ENCODE data around the gene ZNF439.

Gene ZNF439

DNA sequence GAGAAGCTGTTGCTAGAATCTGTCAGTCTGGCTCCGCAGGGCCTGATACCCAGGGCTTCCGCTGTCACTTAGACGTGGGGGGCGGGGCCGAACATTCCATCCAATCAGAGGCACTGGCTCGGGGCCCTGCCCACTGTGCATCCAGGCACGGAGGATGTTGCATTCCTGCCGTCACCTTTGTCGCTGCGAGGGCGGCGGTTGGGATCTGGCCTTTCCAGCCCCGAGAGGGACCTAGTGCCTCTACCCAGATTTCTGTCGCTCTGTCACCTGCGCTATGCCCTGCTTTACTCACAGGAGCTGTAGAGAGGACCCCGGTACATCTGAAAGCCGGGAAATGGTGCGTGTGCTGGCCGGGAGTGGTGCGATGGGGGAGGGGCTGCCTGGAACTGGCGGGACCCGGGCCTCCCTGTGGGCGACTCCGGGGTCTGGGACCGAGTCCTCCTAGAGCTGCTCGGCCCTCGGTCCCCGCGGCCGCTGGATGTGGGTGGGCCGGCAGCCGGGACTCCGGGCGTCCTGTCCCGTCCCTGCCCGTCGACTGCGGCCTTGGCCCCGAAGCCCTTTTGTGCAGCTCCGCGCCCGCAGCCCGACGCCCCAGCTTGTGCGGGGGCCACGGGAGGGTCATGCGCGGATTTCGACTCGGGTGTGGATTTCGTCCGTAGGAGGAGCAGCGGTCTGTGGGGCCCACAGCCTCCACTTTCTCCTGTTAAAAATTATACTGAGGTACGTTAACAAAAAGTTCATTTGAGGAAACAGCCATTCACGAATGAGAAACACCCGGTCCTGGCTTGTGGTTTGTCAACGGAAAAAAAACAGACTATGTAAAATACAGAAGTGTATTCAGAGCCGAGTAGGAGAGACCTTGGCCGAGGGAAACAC is at the start of gene ZNF439:
ZNF439 (plus strand) TSS at position 133 of the 876 bp plus-strand sequence; CDS start at position 275, 142 bp downstream.
- peak within 1 kb of the TSS; percentile 72 for H3K4me2 ChIP-seq (ENCODE audit: low read length)
- peak within 1 kb of the TSS; percentile 81 for H3K4me3 ChIP-seq (ENCODE audit: low read length)
- no peaks in the 10 kb centered on the region for H3K79me2 ChIP-seq (ENCODE audit: low read length)
- no peaks in the 10 kb centered on the region for H4K20me1 ChIP-seq (ENCODE audit: insufficient read depth, low read length)
- peak within 1 kb of the TSS; percentile 44 for H3K9ac ChIP-seq (ENCODE audit: low read length)
- TF ChIP-seq, protein P1, sequence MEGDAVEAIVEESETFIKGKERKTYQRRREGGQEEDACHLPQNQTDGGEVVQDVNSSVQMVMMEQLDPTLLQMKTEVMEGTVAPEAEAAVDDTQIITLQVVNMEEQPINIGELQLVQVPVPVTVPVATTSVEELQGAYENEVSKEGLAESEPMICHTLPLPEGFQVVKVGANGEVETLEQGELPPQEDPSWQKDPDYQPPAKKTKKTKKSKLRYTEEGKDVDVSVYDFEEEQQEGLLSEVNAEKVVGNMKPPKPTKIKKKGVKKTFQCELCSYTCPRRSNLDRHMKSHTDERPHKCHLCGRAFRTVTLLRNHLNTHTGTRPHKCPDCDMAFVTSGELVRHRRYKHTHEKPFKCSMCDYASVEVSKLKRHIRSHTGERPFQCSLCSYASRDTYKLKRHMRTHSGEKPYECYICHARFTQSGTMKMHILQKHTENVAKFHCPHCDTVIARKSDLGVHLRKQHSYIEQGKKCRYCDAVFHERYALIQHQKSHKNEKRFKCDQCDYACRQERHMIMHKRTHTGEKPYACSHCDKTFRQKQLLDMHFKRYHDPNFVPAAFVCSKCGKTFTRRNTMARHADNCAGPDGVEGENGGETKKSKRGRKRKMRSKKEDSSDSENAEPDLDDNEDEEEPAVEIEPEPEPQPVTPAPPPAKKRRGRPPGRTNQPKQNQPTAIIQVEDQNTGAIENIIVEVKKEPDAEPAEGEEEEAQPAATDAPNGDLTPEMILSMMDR (IDR thresholded peaks at IDR 0.05; ENCODE audit: low read depth, low read length), result no peak
- no peak for TF ChIP-seq EZH2phosphoT487 (IDR thresholded peaks at IDR 0.05; ENCODE audit: low read depth)
- peak within 1 kb of the TSS; percentile 81 for H2AFZ ChIP-seq (ENCODE audit: low read depth, low read length)
- H3K27ac ChIP-seq (ENCODE audit: low read length), result no peak within 1 kb of the TSS
- no peaks in the 10 kb centered on the region for H3K9me3 ChIP-seq (ENCODE audit: insufficient read depth, low read length)
- no peaks in the 10 kb centered on the region for H3K36me3 ChIP-seq (replicated peaks; ENCODE audit: low read depth, low read length)
- H3K4me1 ChIP-seq (ENCODE audit: low read length), result peaks cover 7% of the 10 kb centered on the region; the same call in 1 of the 2 replicates
- H3K27me3 ChIP-seq (ENCODE audit: low read depth, low read length), result no peaks in the 10 kb centered on the region

DNA sequence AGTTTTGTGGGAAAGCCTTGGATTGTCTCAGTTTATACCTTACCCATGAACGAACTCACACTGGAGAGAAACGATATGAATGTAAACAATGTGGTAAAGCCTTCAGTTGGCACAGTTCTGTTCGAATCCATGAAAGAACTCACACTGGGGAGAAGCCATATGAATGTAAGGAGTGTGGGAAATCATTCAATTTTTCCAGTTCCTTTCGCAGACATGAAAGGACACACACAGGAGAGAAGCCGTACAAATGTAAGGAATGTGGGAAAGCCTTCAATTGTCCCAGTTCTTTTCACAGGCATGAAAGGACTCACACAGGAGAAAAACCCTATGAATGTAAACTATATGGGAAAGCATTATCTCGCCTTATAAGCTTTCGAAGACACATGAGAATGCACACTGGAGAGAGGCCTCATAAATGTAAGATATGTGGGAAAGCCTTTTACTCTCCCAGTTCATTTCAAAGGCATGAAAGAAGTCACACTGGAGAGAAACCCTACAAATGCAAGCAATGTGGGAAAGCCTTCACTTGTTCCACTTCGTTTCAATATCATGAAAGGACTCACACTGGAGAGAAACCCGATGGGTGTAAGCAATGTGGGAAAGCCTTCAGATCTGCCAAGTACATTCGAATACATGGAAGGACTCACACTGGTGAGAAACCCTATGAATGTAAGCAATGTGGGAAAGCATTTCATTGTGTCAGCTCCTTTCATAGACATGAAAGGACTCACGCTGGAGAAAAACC is 42.0 kb upstream of the ZNF439 start:
- Histone ChIP-seq H3K27me3 (ENCODE audit: low read depth, low read length) (no peaks in the 10 kb centered on the region), H3K27ac (ENCODE audit: low read length) (no peak overlapping the region), H3K4me2 (ENCODE audit: low read length) (no peak overlapping the region), H2AFZ (ENCODE audit: low read depth, low read length) (no peak overlapping the region), H3K4me1 (ENCODE audit: low read length) (peaks cover 5% of the 10 kb centered on the region), H3K9me3 (ENCODE audit: insufficient read depth, low read length) (peaks cover 30% of the 10 kb centered on the region), H3K9ac (ENCODE audit: low read length) (no peak overlapping the region), H3K4me3 (ENCODE audit: low read length) (no peak overlapping the region), H3K36me3 (replicated peaks; ENCODE audit: low read depth, low read length) (peaks cover 21% of the 10 kb centered on the region), H3K79me2 (ENCODE audit: low read length) (no peaks in the 10 kb centered on the region), H4K20me1 (ENCODE audit: insufficient read depth, low read length) (no peaks in the 10 kb centered on the region)
- TF ChIP-seq EZH2phosphoT487 (IDR thresholded peaks at IDR 0.05; ENCODE audit: low read depth), result no peak
- TF ChIP-seq, protein P1 (IDR thresholded peaks at IDR 0.05; ENCODE audit: low read depth, low read length), result no peak

DNA sequence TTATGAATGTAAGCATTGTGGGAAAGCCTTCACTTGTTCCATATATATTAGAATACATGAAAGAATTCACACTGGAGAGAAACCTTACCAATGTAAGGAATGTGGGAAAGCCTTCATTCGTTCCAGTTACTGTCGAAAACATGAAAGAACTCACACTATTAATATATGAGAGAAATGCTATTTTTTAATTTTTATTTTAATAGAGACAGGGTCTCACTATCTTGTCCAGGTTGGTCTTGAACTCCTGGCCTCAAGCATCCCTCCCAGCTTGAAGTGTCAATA is 41.5 kb upstream of the ZNF439 start:
- TF ChIP-seq EZH2phosphoT487 (IDR thresholded peaks at IDR 0.05; ENCODE audit: low read depth), result no peak
- TF ChIP-seq, protein P1 (IDR thresholded peaks at IDR 0.05; ENCODE audit: low read depth, low read length), result no peak
- no peaks in the 10 kb centered on the region for H3K79me2 ChIP-seq (ENCODE audit: low read length)
- H3K4me3 ChIP-seq (ENCODE audit: low read length), result no peak overlapping the region
- no peak overlapping the region for H2AFZ ChIP-seq (ENCODE audit: low read depth, low read length)
- H4K20me1 ChIP-seq (ENCODE audit: insufficient read depth, low read length), result no peaks in the 10 kb centered on the region
- H3K9me3 ChIP-seq (ENCODE audit: insufficient read depth, low read length), result peaks cover 29% of the 10 kb centered on the region
- no peaks in the 10 kb centered on the region for H3K27me3 ChIP-seq (ENCODE audit: low read depth, low read length)
- H3K27ac ChIP-seq (ENCODE audit: low read length), result no peak overlapping the region
- H3K9ac ChIP-seq (ENCODE audit: low read length), result no peak overlapping the region
- peaks cover 21% of the 10 kb centered on the region for H3K36me3 ChIP-seq (replicated peaks; ENCODE audit: low read depth, low read length)
- peaks cover 5% of the 10 kb centered on the region for H3K4me1 ChIP-seq (ENCODE audit: low read length)
- no peak overlapping the region for H3K4me2 ChIP-seq (ENCODE audit: low read length)

DNA sequence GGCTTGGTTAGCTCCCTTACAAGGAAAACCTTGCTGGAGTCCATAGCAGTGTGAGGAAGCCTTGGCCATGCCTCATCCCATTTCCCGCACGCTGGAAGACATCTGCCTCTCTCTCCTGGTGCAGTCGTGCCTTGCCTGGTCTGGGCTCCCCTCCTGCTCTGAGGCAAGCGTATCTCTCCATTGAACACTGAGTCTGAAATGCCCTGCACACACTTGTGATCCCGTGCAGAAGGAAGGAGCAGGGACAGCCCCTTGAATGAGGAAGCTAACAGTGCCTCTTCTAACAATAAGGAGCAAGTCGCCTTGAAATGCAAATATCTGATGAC is 34.9 kb upstream of the ZNF439 start:
- TF ChIP-seq, protein P1 (IDR thresholded peaks at IDR 0.05; ENCODE audit: low read depth, low read length), result no peak
- no peak for TF ChIP-seq EZH2phosphoT487 (IDR thresholded peaks at IDR 0.05; ENCODE audit: low read depth)
- Histone ChIP-seq H3K79me2 (ENCODE audit: low read length) (0 out of 2 replicates have a peak, but pooled peaks cover 4% of the 10 kb centered on the region), H3K4me2 (ENCODE audit: low read length) (peak overlapping the region; percentile 92), H3K9me3 (ENCODE audit: insufficient read depth, low read length) (no peaks in the 10 kb centered on the region), H4K20me1 (ENCODE audit: insufficient read depth, low read length) (no peaks in the 10 kb centered on the region), H3K4me3 (ENCODE audit: low read length) (peak overlapping the region; percentile 87), H2AFZ (ENCODE audit: low read depth, low read length) (peak overlapping the region; percentile 91), H3K27ac (ENCODE audit: low read length) (no peak overlapping the region), H3K4me1 (ENCODE audit: low read length) (peaks cover 5% of the 10 kb centered on the region), H3K9ac (ENCODE audit: low read length) (peak overlapping the region; percentile 77), H3K27me3 (ENCODE audit: low read depth, low read length) (no peaks in the 10 kb centered on the region), H3K36me3 (replicated peaks; ENCODE audit: low read depth, low read length) (peaks cover 2% of the 10 kb centered on the region)
